Esophagus squamous epithelium (tissue), 4 donors: ENCODE data around the gene FAR1.

Experiments used
- CTCF ChIP-seq, 6 experiments: fragments of 450-650 bp in 4 of 6; fragments of 200-600 bp in 2 of 6; sonication (generic) in 2 of 6; IDR thresholded peaks; one replicate each; pipeline ENCODE4 v1.5.1; 2016 to 2019; ENCODE audit warnings: antibody characterized with exemption in 6 of 6, mild to moderate bottlenecking in 4 of 6, moderate library complexity in 4 of 6
- POLR2A ChIP-seq, 4 donors: fragments of 450-650 bp; IDR thresholded peaks; one replicate each; pipeline ENCODE4 v1.6.1; 2017; ENCODE audit warnings: antibody characterized with exemption in 4 of 4, mild to moderate bottlenecking in 4 of 4, moderate library complexity in 3 of 4

GRCh38 chr11:13772223-13773046 is 104.0 kb downstream of the FAR1 start:
- peak; percentile 25 to 62 (median 37) for TF ChIP-seq CTCF (IDR thresholded peaks at IDR 0.05)
- no peak for TF ChIP-seq POLR2A (IDR thresholded peaks at IDR 0.05)
